Fibroblast of villous mesenchyme (primary cell): ENCODE results near the gene MET. TPM values are rescaled to one million over a fixed set of nuclear protein-coding genes. Genes with fewer than 3 reads are reported as not detected.
A peak's percentile ranks its signal among the peaks of the same experiment; 100 is the strongest.

ENCODE experiments used
- DNase-seq: peaks from one replicate; pipeline ENCODE4 v3.0.0-alpha.2; 2010; ENCODE audit warnings: low read depth
- H3K4me3 ChIP-seq: 2 replicates; pipeline ENCODE4 v1.5.1; 2011; ENCODE audit warnings: low read depth, mild to moderate bottlenecking, low read length
- total RNA-seq: library from RNA; depleted of rRNA; stranded (reverse); fragments of >200 nt; gene quantifications from 2 replicates; pipeline ENCODE4 v1.2.3, GENCODE V29; 2012
- TF ChIP-seq, protein P1 (sequence below): IDR thresholded peaks from 2 replicates; pipeline ENCODE4 v1.5.1; 2012; ENCODE audit warnings: low read depth, mild to moderate bottlenecking, low read length; ENCODE audit not compliant: insufficient read depth

Gene MET
- total RNA-seq, 1 donor: 48.8 TPM

DNA sequence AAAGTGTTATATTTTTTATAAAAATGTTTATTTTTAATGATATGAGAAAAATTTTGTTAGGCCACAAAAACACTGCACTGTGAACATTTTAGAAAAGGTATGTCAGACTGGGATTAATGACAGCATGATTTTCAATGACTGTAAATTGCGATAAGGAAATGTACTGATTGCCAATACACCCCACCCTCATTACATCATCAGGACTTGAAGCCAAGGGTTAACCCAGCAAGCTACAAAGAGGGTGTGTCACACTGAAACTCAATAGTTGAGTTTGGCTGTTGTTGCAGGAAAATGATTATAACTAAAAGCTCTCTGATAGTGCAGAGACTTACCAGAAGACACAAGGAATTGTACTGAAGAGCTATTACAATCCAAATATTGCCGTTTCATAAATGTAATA is 125.6 kb downstream of the MET start:
- DNase-seq: no peak
- TF ChIP-seq, protein P1, sequence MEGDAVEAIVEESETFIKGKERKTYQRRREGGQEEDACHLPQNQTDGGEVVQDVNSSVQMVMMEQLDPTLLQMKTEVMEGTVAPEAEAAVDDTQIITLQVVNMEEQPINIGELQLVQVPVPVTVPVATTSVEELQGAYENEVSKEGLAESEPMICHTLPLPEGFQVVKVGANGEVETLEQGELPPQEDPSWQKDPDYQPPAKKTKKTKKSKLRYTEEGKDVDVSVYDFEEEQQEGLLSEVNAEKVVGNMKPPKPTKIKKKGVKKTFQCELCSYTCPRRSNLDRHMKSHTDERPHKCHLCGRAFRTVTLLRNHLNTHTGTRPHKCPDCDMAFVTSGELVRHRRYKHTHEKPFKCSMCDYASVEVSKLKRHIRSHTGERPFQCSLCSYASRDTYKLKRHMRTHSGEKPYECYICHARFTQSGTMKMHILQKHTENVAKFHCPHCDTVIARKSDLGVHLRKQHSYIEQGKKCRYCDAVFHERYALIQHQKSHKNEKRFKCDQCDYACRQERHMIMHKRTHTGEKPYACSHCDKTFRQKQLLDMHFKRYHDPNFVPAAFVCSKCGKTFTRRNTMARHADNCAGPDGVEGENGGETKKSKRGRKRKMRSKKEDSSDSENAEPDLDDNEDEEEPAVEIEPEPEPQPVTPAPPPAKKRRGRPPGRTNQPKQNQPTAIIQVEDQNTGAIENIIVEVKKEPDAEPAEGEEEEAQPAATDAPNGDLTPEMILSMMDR: no peak

DNA sequence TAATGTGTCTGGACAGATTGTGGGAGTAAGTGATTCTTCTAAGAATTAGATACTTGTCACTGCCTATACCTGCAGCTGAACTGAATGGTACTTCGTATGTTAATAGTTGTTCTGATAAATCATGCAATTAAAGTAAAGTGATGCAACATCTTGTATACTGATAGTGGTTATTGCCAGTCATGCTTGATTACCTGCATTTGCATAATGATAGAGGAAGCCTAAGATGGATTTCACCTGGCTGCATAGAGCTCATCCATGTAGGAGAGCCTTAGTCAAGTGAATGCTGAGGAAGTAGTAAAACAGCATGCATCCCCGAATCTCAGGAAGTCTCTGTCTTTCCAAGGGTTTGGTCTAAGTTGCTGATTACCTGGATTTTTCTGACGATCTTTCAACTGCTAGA is 126.2 kb downstream of the MET start:
- no peak for DNase-seq
- TF ChIP-seq, protein P1: no peak
- no peak overlapping the region for H3K4me3 ChIP-seq

More for the DNA sequence above, 125.6 kb downstream of the MET start:
- no peak overlapping the region for H3K4me3 ChIP-seq

DNA sequence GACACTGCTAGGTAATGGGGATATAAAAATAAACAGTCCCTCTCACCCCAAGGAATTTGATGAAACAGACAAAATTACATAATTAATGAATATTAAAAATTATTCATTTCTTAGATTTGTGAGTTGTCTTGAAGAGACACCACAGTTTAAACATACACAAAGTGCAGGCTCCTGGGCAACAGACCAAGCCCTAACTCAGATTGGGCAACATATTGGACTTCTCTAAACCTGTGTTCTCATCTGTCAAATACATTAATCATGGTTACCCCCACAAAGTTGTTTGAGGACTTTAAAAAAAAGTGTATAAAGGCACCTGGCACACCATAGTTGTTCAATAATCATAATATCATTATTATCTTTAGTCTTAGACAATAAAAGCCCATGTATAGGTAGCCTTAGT is 127.9 kb downstream of the MET start:
- TF ChIP-seq, protein P1: no peak
- H3K4me3 ChIP-seq: no peak overlapping the region
- no peak for DNase-seq

DNA sequence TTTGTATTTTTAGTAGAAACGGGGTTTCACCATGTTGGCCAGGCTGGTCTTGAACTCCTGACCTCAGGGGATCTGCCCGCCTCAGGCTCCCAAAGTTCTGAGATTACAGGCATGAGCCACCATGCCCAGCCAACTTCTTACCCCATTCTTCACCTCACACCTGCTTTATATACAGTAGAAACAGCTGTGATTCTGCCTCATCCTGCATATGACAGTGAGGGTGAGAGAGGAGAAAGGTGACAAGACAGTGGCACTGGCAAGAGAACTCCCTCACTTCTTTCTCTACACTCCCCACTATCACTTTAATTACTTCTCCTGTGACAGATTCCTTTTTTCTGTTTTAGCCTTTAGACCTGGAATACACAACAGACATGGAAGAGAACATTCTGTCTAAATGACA is 128.6 kb downstream of the MET start:
- H3K4me3 ChIP-seq: no peak overlapping the region
- TF ChIP-seq, protein P1: no peak

DNA sequence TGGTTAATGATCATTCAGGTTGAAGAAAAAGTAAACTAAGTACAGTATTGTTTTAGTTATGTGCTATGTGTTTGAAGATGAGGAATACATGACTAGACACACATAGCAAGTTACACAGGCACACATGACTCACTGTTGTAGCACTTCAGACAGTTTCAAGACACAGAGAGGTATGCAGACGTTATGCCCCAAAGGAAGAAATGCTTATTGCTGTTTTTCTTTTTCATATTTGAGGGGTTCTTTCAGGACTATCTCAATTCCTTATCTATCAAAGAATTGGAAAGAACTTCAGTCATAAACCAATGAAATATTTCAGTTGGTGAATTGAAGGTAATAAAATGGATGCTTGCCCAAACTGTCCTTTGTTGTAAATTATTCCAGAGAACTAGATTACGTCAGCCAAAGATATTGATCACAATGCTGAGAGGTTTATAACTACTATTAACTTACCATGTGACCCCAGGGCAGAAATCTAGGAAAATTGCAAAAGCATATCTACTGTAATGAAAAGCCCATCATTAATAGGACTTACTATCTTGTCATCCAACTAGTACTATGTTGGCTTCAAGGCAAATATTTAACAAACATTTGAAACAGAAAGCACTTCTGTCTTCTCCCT is 129.2 kb downstream of the MET start:
- TF ChIP-seq, protein P1: no peak
- H3K4me3 ChIP-seq: no peak overlapping the region
- DNase-seq: peak; percentile 66

More for the DNA sequence above, 128.6 kb downstream of the MET start:
- no peak for DNase-seq

DNA sequence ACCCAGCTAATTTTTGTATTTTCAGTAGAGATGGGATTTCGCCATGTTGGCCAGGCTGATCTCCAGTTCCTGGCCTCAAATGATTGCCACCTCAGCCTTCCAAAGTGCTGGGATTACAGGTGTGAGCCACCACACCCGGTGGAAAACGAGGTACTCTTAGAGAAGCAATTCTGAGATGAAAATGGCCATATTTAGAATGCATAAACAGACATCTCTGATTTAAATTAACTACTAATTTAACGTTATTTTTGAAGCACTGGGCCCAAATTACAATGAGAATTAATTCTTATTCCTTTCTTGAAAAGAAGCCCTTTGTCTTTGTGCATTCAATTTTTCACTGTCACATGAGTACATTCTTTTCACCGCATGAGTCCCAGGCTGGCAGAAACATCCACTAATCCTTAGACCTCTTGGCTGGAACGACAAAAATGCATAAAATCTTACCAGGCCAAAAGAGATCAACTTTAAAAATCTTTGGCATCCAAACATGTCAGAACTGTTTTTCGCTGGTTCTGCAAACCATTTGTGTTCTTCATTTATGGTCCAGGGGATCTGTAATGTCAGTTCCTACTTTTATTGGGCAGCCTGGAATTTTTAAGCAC is 130.2 kb downstream of the MET start:
- DNase-seq: no peak
- H3K4me3 ChIP-seq: no peak overlapping the region
- TF ChIP-seq, protein P1: no peak
